ENCODE results near the gene MYO3B. TPM values are rescaled to one million over a fixed set of nuclear protein-coding genes. Genes with fewer than 3 reads are reported as not detected.

MYO3B gene
- total and polyA plus RNA-seq, 2 of the 8 experiments (the other 6 are each of a cell fraction or from before 2014, with no cell fraction given): 0.17 to 0.19 TPM

- TF ChIP-seq NRF1 (IDR thresholded peaks at IDR 0.05; ENCODE audit: low read depth, low read length) (no peak), CBX8 (IDR thresholded peaks at IDR 0.05; ENCODE audit: borderline replicate concordance, low read depth, low read length) (no peak), BRCA1 (IDR thresholded peaks at IDR 0.05; ENCODE audit: low read depth, low read length) (no peak), GABPA (IDR thresholded peaks at IDR 0.05; ENCODE audit: borderline replicate concordance, insufficient read depth, low read length) (no peak), RAD21 (IDR thresholded peaks at IDR 0.05 in 1 of 2, conservative IDR thresholded peaks at IDR 0.05 in 1 of 2; ENCODE audit: low read depth in 2 of 2, low read length in 2 of 2) (peak; percentile 73 to 80), MAX (IDR thresholded peaks at IDR 0.05) (no peak)
Measured at GRCh38 chr2:170409164-170409535, 231.2 kb downstream of the MYO3B start (continued).
